GM19455 (cell line): Measurements from ENCODE around the gene SPPL2B.
"Not testable (repeated sequence)": the region's sequence is repeated elsewhere in the genome, so short reads cannot be mapped to it uniquely, and the experiment has no call there.

Experiments
- ATAC-seq: cut with Tn5 transposase; IDR thresholded peaks from one replicate; pipeline ENCODE4 v1.9.1; 2021; ENCODE audit not compliant: unreplicated experiment

The SPPL2B gene

GRCh38 chr19:2328401-2329148 is at the start of gene SPPL2B, which contains the start of gene LSM7:
TSS of gene SPPL2B (plus strand) at chr19:2328684. CDS start at chr19:2328710, 26 bp downstream.
TSS of gene LSM7 (minus strand) at chr19:2328586. CDS start at chr19:2328566, 20 bp downstream.
- peak; percentile 55 for ATAC-seq

- no peak for ATAC-seq
Observed at GRCh38 chr19:2280633-2281264, 47.7 kb upstream of the SPPL2B start.

- ATAC-seq: not testable (repeated sequence)
Observed at GRCh38 chr19:2281265-2282061, 47.0 kb upstream of the SPPL2B start.

- no peak for ATAC-seq
Observed at GRCh38 chr19:2282062-2282861, 46.2 kb upstream of the SPPL2B start, which contains the start of gene PEAK3. TSS of gene PEAK3 (minus strand) at chr19:2282175. CDS start at chr19:2280931, 1,244 bp downstream.

- no peak for ATAC-seq
Observed at GRCh38 chr19:2282862-2283237, 45.6 kb upstream of the SPPL2B start.

- no peak for ATAC-seq
Observed at GRCh38 chr19:2283835-2284507, 44.5 kb upstream of the SPPL2B start.

GRCh38 chr19:2286402-2287140 is 41.9 kb upstream of the SPPL2B start:
- no peak for ATAC-seq

- no peak for ATAC-seq
Observed at GRCh38 chr19:2287585-2288337, 40.7 kb upstream of the SPPL2B start.

GRCh38 chr19:2288338-2288817 is 40.1 kb upstream of the SPPL2B start:
- no peak for ATAC-seq

- no peak for ATAC-seq
Observed at GRCh38 chr19:2288818-2289713, 39.4 kb upstream of the SPPL2B start.

GRCh38 chr19:2289714-2290435 is 38.6 kb upstream of the SPPL2B start:
- no peak for ATAC-seq

- ATAC-seq: no peak
Observed at GRCh38 chr19:2290441-2291184, 37.9 kb upstream of the SPPL2B start.

GRCh38 chr19:2291185-2291751 is 37.2 kb upstream of the SPPL2B start:
- ATAC-seq: no peak

- ATAC-seq: no peak
Observed at GRCh38 chr19:2294687-2295335, 33.7 kb upstream of the SPPL2B start.

- no peak for ATAC-seq
Observed at GRCh38 chr19:2296141-2296540, 32.3 kb upstream of the SPPL2B start.
